GM10266 (cell line): ENCODE data around the gene ARHGEF7.

Experiments
- DNase-seq: peaks from one replicate; pipeline ENCODE4 v3.0.0; 2012; ENCODE audit errors: extremely low spot score
- TF ChIP-seq, protein P1 (sequence below): IDR thresholded peaks from 2 replicates; pipeline ENCODE4 v1.5.1; 2012; ENCODE audit warnings: mild to moderate bottlenecking, low read depth; ENCODE audit not compliant: control insufficient read depth, insufficient read depth; ENCODE audit errors: missing control alignments

The ARHGEF7 gene

DNA sequence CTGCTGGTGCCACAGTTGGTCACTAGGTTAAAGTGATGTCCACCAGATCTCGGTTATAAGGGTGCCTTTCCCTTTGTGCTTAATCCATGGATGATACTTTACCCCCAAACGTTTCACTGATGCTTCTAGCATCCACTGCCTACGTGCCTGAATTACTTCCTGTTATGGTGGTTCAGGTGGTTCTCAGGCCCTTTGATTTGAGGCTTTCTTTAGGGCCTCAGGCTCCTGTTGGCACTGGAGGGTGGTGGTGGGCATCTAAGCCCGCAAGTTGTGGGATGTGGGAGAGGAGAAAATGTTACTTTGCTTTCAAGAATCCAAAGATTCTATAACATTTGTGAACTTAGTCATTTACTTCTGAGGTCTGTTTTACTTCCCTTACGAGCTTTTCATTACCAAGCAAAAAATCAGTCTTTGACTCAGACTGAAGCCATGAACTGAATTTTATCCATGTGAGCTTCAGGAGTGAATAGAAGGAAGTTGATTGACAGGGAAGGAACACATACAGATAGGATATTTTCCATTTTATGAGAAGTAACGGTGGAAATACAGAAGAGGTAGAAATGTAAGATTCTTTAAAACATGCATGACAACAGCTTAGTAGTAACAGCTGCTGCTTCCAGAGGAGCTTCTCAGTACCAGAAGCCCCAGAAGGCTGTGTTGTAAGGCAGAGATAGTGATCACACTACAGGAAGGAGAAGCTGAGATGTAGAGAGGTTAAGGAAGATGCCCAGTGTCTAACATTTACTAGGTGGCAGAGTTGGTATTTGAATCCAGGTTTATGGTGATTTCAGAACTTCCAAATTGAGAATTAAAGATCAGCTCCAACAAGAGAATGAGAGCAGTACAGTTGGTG, 65.0 kb downstream of the ARHGEF7 start:
- TF ChIP-seq, protein P1, sequence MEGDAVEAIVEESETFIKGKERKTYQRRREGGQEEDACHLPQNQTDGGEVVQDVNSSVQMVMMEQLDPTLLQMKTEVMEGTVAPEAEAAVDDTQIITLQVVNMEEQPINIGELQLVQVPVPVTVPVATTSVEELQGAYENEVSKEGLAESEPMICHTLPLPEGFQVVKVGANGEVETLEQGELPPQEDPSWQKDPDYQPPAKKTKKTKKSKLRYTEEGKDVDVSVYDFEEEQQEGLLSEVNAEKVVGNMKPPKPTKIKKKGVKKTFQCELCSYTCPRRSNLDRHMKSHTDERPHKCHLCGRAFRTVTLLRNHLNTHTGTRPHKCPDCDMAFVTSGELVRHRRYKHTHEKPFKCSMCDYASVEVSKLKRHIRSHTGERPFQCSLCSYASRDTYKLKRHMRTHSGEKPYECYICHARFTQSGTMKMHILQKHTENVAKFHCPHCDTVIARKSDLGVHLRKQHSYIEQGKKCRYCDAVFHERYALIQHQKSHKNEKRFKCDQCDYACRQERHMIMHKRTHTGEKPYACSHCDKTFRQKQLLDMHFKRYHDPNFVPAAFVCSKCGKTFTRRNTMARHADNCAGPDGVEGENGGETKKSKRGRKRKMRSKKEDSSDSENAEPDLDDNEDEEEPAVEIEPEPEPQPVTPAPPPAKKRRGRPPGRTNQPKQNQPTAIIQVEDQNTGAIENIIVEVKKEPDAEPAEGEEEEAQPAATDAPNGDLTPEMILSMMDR: no peak
- DNase-seq: no peak

DNA sequence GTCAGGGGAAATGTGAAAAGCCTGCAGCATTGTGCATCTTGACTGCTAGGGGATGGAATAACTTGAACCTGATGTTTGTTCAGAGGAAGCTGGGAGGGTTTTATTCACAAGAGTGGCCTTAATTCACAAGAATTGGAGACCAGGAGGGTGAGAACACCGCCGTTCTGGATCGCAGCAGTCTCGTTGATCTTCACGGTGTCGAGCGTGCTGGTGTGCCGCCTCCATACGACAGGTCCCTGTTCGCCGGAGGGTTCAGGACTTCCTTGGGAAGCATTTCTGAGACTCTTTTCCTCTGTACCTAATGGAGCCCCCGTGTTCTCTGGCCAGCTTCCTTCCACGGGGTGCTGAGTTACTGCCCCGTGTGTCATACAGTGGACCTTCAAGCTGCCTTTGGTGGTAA, 66.9 kb downstream of the ARHGEF7 start:
- no peak for DNase-seq
- TF ChIP-seq, protein P1: no peak

DNA sequence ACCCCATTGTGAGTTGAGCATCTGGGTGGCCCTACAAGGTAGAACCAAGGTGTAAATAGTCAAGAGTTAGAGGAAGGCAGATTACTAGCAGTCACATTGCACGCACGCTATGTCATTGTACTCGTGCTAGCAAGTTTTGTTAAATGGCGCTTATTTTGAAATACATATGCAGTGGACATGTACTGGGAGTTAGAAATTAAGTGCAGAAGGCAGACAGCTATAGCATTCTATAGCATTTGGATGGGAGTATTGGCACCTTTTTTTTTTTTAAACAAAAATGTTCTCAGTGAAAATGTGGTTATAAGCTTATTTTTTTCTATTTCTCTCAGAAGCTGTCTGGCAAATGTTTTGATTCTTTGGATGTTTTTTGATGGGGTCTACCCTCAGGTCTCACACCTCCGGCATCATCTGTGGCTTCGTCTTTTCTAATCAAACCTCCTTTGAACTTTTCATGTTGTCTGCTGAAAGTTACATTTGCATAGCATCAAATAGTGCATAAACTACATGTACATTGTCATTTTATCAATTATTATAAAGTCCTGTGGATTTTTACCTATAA, 68.1 kb downstream of the ARHGEF7 start:
- TF ChIP-seq, protein P1: no peak
- DNase-seq: no peak

DNA sequence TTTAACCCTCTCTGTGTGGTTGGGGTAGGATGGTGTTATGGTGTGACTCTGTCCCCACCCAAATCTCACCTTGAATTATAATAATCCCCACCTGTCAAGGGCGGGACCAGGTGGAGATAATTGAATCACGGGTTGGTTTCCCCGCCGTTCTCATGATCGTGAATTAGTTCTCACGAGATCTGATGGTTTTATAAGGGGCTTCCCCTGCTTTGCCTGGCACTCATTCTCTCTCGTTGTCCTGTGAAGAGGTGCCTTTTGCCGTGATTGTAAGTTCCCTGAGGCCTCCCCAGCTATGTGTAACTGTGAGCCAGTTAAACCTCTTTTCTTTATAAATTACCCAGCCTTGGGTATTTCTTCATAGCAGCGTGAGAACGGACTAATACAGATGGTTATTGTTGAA, 68.8 kb downstream of the ARHGEF7 start:
- DNase-seq: no peak
- TF ChIP-seq, protein P1: no peak

DNA sequence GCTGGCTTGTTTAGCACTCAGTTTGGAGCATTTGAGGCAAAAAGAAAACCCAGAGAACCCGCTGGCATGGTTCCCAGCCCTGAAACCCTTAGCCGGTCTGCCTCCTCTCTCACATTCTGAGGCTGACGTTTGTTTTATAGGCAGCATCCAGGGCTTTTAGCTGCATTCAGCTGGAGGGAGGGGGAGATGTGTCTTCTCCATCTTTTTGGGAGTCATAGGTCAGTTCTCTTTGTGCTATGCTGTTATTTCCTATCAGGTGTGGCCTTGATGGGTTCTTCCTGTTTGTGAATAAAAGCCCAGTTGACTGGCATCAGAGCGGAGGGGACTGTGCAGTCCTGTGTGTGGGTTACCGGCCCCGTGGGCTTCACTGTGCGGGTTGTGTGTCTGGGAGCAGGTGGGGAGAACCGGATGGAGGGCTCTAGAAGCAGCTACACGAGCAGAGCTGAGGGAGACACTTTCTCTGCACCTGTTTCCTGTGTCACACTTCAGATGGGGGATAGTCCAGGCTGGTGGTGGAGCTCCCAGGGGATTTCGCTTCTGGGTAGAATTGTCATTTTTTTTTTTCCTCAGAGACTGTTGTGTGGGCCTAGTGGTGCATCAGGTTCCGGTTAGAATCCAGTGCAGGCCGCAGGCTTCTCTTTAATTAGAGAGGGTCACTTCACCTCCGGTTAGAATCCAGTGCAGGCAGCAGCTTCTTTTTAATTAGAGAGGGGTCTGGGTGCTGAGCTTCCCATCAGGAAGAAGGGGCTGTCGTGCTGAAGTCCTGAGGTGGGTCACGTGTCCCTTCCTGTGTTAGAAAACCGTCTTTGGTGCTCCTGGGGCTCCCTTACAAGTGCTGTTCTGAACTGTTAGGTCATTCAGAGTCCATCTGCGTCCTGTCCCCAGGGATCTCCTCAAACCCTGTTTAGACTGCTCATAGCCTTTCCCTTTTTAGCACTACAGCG, 69.6 kb downstream of the ARHGEF7 start:
- peak; percentile 76 for DNase-seq
- TF ChIP-seq, protein P1: no peak

DNA sequence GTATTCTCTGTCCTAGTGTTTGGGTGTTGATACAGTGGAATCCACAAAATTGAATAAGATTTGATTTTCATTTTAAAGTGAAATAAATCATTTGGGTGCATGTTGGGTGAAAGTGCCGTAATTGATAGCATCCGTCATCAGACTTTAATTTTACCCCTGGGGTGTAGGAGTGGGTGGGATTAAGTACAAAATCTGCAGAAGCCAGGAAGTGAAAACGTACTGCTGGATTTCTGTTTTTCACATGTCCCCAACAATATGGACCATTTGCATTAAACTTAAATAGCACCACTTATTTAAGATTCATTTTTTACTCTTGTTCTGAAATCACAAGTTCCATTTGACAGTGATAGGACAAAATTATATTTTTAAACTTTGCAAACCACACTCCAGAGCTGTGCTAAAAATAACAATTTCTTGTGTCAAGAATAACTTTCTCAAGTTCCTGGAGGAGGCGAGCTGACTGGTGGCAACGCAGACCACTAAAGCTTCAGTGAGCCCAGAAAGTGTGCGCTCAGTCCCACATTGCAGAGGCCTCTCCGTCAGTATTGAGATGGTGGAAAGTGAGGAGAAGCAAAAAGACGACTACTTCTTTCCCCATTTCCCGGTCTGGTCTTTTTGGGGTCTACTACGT, 71.3 kb downstream of the ARHGEF7 start:
- TF ChIP-seq, protein P1: no peak
- no peak for DNase-seq
